ENCODE data around the gene LIPH. TPM values are rescaled to one million over a fixed set of nuclear protein-coding genes. Genes with fewer than 3 reads are reported as not detected.

Gene LIPH
- total RNA-seq, 6 experiments from 2014 or later, result 0.07 to 1.4 (median 0.24) TPM; not detected in 1

DNA sequence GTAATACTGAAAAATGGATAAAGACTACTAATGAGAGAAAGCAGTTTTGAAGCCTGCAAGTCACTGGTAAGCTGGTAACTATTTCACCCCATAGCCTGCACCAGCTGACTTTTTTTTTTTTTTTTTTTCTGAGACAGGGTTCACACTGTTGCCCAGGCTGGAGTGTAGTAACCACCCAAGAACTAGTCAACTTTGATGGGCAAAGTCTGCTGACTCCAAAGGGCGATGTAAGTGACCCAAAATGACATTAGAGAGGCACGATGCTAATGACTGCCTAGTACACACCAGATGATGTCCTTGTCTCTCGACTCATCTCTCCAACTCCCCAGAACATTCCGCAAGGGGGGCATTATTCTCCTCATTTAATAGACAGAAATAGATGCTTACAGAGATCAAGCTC lies 40.7 kb downstream of the LIPH start:
- ATAC-seq (peak in 3 of 4 donors; percentile 54 to 96 (median 84)), DNase-seq (peak in 1 of 3 donors; percentile 69)
- no peak overlapping the region for H3K27ac ChIP-seq
- WGBS (ENCODE audit: insufficient coverage, low coverage, low lambda C conversion rate, missing lambda C conversion rate), result 23% methylated on average over 4 of the region's 4 CpGs
- no peaks in the 10 kb centered on the region for H3K36me3 ChIP-seq
- no peak overlapping the region for H3K4me3 ChIP-seq
- H3K4me1 ChIP-seq, result no peaks in the 10 kb centered on the region
- intact Hi-C loops (cut with DNase I), result no loop called here
- TF ChIP-seq CTCF (IDR thresholded peaks at IDR 0.05) (no peak), POLR2A (IDR thresholded peaks at IDR 0.05) (no peak)
- no peaks in the 10 kb centered on the region for H3K27me3 ChIP-seq
- H3K9me3 ChIP-seq, result no peaks in the 10 kb centered on the region

DNA sequence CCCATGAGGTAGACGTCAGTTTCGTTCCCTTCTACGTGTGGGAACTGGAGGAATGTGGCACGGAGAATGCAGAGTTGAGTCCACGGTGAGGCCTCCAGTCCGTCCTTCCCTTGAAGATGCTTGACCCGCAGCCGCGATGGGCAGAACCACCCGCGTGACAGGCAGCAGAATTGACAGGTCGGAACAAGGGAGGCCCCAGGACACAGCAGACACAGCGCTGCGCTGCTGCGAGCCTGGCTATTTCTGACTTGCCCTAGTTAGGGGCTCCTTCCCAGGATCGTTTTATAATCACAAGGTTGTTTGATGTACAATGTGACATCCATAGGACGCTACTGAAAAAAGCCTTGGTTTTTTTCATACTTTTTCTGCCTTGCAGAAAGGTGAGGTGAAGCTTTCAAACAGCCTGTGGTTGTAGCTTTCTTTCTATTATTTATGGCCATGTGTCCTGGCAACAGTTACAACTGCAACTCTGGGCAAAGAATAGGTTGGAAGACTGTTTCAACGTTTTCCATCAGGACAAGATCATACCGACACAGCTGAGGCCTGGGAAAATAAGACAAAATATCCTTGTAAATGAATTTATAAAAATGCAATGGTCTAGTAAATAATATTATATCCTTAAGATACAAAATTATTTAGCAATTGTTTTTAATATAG lies 43.9 kb downstream of the LIPH start:
- no peaks in the 10 kb centered on the region for H3K9me3 ChIP-seq
- 71% methylated on average over 9 of the region's 19 CpGs for WGBS (ENCODE audit: insufficient coverage, low coverage, low lambda C conversion rate, missing lambda C conversion rate)
- DNase-seq (no peak), ATAC-seq (no peak)
- TF ChIP-seq POLR2A (IDR thresholded peaks at IDR 0.05) (no peak), CTCF (IDR thresholded peaks at IDR 0.05) (no peak)
- H3K36me3 ChIP-seq, result no peaks in the 10 kb centered on the region
- H3K4me1 ChIP-seq, result no peaks in the 10 kb centered on the region
- no peak overlapping the region for H3K4me3 ChIP-seq
- H3K27me3 ChIP-seq, result no peaks in the 10 kb centered on the region
- intact Hi-C loops (cut with DNase I), result no loop called here
- no peak overlapping the region for H3K27ac ChIP-seq

- ATAC-seq (no peak), DNase-seq (no peak)
- no peaks in the 10 kb centered on the region for H3K36me3 ChIP-seq
- TF ChIP-seq POLR2A (IDR thresholded peaks at IDR 0.05) (no peak), CTCF (IDR thresholded peaks at IDR 0.05) (no peak)
- H3K27me3 ChIP-seq, result no peaks in the 10 kb centered on the region
- WGBS (ENCODE audit: insufficient coverage, low coverage, low lambda C conversion rate, missing lambda C conversion rate), result 51% methylated on average over 5 of the region's 6 CpGs
- intact Hi-C loops (cut with DNase I), result no loop called here
- no peak overlapping the region for H3K4me3 ChIP-seq
- no peak overlapping the region for H3K27ac ChIP-seq
- H3K9me3 ChIP-seq, result no peaks in the 10 kb centered on the region
- no peaks in the 10 kb centered on the region for H3K4me1 ChIP-seq
These were observed 44.5 kb downstream of the LIPH start for GRCh38 chr3:185507883-185508282.

- no peak for DNase-seq
- Histone ChIP-seq H3K27me3 (no peaks in the 10 kb centered on the region), H3K4me3 (no peak overlapping the region), H3K9me3 (no peaks in the 10 kb centered on the region), H3K36me3 (no peaks in the 10 kb centered on the region), H3K27ac (no peak overlapping the region), H3K4me1 (no peaks in the 10 kb centered on the region)
- TF ChIP-seq CTCF (IDR thresholded peaks at IDR 0.05) (no peak), POLR2A (IDR thresholded peaks at IDR 0.05) (no peak)
- intact Hi-C loops (cut with DNase I), result no loop called here
- peak in 2 of 4 donors; percentile 56 to 71 for ATAC-seq
- 50% methylated on average over 3 of the region's 3 CpGs for WGBS (ENCODE audit: insufficient coverage, low coverage, low lambda C conversion rate, missing lambda C conversion rate)
These were observed 47.8 kb downstream of the LIPH start for GRCh38 chr3:185504636-185505035.
